SH-SY5Y (cell line): ENCODE results near the gene EFCAB6.

Source experiments
- GATA2 ChIP-seq: IDR thresholded peaks from 2 replicates; pipeline ENCODE4 v1.6.1; 2011; ENCODE audit warnings: mild to moderate bottlenecking, low read depth, low read length
- GATA3 ChIP-seq: IDR thresholded peaks from 2 replicates; pipeline ENCODE4 v1.6.1; 2011; ENCODE audit warnings: low read depth, mild to moderate bottlenecking, low read length, moderate library complexity

DNA sequence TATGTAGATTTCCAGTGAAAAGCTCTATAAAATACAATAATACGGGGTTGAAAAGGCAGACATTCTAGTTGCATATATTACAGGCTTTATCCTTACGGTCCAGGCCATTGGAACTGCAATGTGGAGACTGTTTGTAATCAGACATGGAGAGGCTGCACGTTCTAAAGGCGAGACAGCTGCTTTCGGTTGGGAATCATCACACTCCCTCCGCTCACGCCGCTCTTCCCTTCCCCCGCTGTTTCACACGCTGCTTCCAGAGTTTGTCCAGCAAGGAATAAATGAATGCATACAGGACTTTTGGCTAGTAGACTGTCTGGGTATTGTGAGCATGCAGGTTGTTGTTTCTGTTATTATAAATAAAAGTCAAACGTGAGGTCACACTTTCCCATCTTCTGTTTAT is 13.5 kb upstream of the EFCAB6 start:
- TF ChIP-seq GATA3 (no peak), GATA2 (no peak)
